ENCODE data around the gene CHEK2. TPM values are rescaled to one million over a fixed set of nuclear protein-coding genes. Genes with fewer than 3 reads are reported as not detected.

CHEK2 gene
- total RNA-seq, 2 experiments from 2014 or later: 15.4 to 17.3 TPM

DNA sequence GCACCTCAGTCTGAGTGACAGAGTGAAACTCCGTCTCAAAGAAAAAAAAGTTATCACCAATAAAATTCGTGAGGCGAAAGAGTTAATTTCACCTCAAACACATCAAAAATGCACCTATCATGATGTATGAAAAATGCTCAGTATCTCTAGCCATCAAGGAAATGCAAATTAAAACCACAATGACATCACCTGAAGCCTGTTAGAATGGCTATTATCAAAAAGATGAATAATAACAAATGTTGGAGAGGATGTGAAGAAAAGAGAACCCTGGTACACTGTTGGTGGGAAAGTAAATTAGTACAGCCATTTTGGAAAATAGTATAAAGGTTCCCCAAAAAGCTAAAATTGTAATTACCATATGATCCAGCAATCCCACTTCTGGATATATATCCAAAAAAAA is 23.6 kb downstream of the CHEK2 start:
- H3K27ac Mint-ChIP-seq: no peak overlapping the region
- H3K36me3 Mint-ChIP-seq (ENCODE audit: low read depth): peaks cover 8% of the 10 kb centered on the region
- DNase-seq (no peak), ATAC-seq (peak; percentile 30)
- no peaks in the 10 kb centered on the region for H3K27me3 Mint-ChIP-seq
- H3K4me3 Mint-ChIP-seq: no peak overlapping the region
- intact Hi-C loops (cut with micrococcal nuclease): no loop called here
- peaks cover 14% of the 10 kb centered on the region for H3K4me1 Mint-ChIP-seq (ENCODE audit: low read depth)
- ChIA-PET CTCF (no interaction called here), POLR2A (no interaction called here)
- TF ChIP-seq, protein P1, sequence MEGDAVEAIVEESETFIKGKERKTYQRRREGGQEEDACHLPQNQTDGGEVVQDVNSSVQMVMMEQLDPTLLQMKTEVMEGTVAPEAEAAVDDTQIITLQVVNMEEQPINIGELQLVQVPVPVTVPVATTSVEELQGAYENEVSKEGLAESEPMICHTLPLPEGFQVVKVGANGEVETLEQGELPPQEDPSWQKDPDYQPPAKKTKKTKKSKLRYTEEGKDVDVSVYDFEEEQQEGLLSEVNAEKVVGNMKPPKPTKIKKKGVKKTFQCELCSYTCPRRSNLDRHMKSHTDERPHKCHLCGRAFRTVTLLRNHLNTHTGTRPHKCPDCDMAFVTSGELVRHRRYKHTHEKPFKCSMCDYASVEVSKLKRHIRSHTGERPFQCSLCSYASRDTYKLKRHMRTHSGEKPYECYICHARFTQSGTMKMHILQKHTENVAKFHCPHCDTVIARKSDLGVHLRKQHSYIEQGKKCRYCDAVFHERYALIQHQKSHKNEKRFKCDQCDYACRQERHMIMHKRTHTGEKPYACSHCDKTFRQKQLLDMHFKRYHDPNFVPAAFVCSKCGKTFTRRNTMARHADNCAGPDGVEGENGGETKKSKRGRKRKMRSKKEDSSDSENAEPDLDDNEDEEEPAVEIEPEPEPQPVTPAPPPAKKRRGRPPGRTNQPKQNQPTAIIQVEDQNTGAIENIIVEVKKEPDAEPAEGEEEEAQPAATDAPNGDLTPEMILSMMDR (IDR thresholded peaks at IDR 0.05): no peak
- no peaks in the 10 kb centered on the region for H3K9me3 Mint-ChIP-seq

DNA sequence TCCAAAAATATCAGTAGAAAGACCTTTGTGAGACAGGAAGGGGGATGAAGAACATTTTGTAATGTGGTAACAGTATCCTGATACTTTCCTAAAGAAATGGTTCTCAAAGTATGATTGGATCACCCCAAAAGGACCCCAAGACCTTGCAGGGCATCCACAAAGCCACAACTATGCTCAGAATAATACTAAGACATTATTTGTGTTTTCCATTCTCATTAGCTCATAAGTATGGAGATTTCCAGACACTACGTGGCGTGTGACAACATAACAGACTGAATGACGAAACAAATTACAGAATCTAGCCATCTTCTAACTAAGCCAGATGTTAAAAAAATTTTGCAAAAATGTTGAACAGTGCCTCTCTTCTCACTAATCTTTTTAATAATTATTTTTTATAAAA is 24.9 kb downstream of the CHEK2 start:
- peaks cover 6% of the 10 kb centered on the region for H3K36me3 Mint-ChIP-seq (ENCODE audit: low read depth)
- CTCF ChIA-PET: no interaction called here

DNA sequence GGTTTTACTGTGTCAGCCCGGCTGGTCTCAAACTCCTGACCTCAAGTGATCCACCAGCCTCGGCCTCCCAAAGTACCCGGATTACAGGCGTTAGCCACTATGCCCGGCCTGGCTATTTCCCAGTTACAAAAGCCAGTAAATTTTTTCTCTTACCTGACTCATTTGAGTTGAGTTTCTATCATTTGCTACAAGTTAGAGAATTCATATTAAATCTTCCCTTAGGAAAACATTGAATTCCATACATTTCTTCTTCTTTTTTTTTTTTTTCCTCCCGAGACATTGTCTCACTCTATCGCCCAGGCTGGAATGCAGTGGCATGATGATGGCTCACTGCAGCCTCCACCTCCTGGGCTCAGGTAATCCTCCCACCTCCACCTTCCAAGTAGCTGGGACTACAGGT is 26.0 kb downstream of the CHEK2 start:
- no peak overlapping the region for H3K4me3 Mint-ChIP-seq
- no peaks in the 10 kb centered on the region for H3K27me3 Mint-ChIP-seq
- intact Hi-C loops (cut with micrococcal nuclease): no loop called here
- TF ChIP-seq, protein P1 (IDR thresholded peaks at IDR 0.05): no peak
- ATAC-seq (no peak), DNase-seq (no peak)
- peaks cover 10% of the 10 kb centered on the region for H3K36me3 Mint-ChIP-seq (ENCODE audit: low read depth)
- peaks cover 14% of the 10 kb centered on the region for H3K4me1 Mint-ChIP-seq (ENCODE audit: low read depth)
- ChIA-PET CTCF (interaction anchor here (1.2 kb wide), 1 partner anchor 16 kb away, joined by 5 read pairs; no protein-coding TSS in a partner anchor), POLR2A (no interaction called here)
- no peak overlapping the region for H3K27ac Mint-ChIP-seq
- H3K9me3 Mint-ChIP-seq: no peaks in the 10 kb centered on the region

More for the DNA sequence above, 24.9 kb downstream of the CHEK2 start:
- no peak overlapping the region for H3K4me3 Mint-ChIP-seq
- TF ChIP-seq, protein P1 (IDR thresholded peaks at IDR 0.05): no peak
- ATAC-seq (no peak), DNase-seq (no peak)
- no peaks in the 10 kb centered on the region for H3K9me3 Mint-ChIP-seq
- H3K27ac Mint-ChIP-seq: no peak overlapping the region
- peaks cover 14% of the 10 kb centered on the region for H3K4me1 Mint-ChIP-seq (ENCODE audit: low read depth)
- no peaks in the 10 kb centered on the region for H3K27me3 Mint-ChIP-seq
- POLR2A ChIA-PET: no interaction called here
- intact Hi-C loops (cut with micrococcal nuclease): no loop called here

DNA sequence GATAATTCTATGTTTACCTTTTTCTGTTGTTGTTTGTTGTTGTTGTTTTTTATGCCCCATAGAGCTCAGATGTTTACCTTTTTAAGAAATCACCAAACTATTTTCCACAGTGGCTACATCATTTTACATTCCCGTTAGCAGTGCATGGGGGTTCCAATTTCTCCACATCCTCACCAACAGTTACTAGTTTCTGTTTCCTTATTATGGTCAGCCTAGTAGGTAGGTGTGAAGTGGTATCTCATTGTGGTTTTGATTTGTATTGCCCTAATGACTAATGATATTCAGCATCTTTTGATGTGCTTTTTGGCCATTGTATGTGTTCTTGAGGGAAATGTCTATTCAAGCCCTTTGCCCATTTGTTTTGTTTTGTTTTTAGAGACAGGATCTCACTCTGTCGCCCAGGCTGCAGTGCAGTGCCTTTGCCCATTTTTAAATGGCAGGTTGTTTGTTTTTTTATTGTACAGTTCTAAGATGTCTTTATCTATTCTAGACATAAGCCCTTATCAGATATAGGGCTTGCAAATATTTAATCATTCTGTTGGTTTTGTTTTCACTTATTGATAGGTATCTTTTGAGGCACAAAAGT is 27.5 kb downstream of the CHEK2 start:
- CTCF ChIA-PET: interaction anchor here (1.2 kb wide), 1 partner anchor 14 kb away, joined by 5 read pairs; no protein-coding TSS in a partner anchor
- no peaks in the 10 kb centered on the region for H3K9me3 Mint-ChIP-seq
- ATAC-seq: peak; percentile 78

More for the DNA sequence above, 27.5 kb downstream of the CHEK2 start:
- intact Hi-C loops (cut with micrococcal nuclease): no loop called here
- TF ChIP-seq, protein P1 (IDR thresholded peaks at IDR 0.05): no peak
- Mint-ChIP-seq H3K27me3 (no peaks in the 10 kb centered on the region), H3K27ac (no peak overlapping the region), H3K4me3 (no peak overlapping the region), H3K4me1 (ENCODE audit: low read depth) (peaks cover 14% of the 10 kb centered on the region), H3K36me3 (ENCODE audit: low read depth) (peaks cover 10% of the 10 kb centered on the region)
- peak; percentile 9 for DNase-seq
- POLR2A ChIA-PET: no interaction called here
